BLaER1 treated with 17β-estradiol and CSF1 and Interleukin-3, amounts not matched to agents 10 nM and 100 nM (cell line): ENCODE measurements around the gene SLFN5.
"Not testable (repeated sequence)": the region's sequence is repeated elsewhere in the genome, so short reads cannot be mapped to it uniquely, and the experiment has no call there.

ENCODE experiments used
- H3K27ac ChIP-seq, 11 experiments: shearing (Covaris generic); formaldehyde crosslinking; 2 replicates each; pipeline ENCODE4 v1.8.1; 2022
- H3K27me3 ChIP-seq, 11 experiments: shearing (Covaris generic); formaldehyde crosslinking; 2 replicates each; pipeline ENCODE4 v1.8.1; 2022
- H3K36me3 ChIP-seq, 11 experiments: shearing (Covaris generic); formaldehyde crosslinking; 2 replicates each; pipeline ENCODE4 v1.8.1; 2022
- H3K4me1 ChIP-seq, 10 experiments: shearing (Covaris generic); formaldehyde crosslinking; 2 replicates each; pipeline ENCODE4 v1.8.1; 2022
- H3K4me2 ChIP-seq, 11 experiments: shearing (Covaris generic); formaldehyde crosslinking; 2 replicates each; pipeline ENCODE4 v1.8.1; 2022
- H3K4me3 ChIP-seq, 10 experiments: shearing (Covaris generic); formaldehyde crosslinking; 2 replicates each; pipeline ENCODE4 v1.8.1; 2022
- H3K9ac ChIP-seq, 11 experiments: shearing (Covaris generic); formaldehyde crosslinking; 2 replicates each; pipeline ENCODE4 v1.8.1; 2022
- H3K9me3 ChIP-seq, 11 experiments: shearing (Covaris generic); formaldehyde crosslinking; replicated peaks in 1 of 11; 2 replicates each; pipeline ENCODE4 v1.8.1; 2022
- H4K20me1 ChIP-seq, 11 experiments: shearing (Covaris generic); formaldehyde crosslinking; 2 replicates each; pipeline ENCODE4 v1.8.1; 2022
- Cebpa-rat ChIP-seq, 11 experiments: shearing (Covaris generic); IDR thresholded peaks; 2 replicates each; pipeline ENCODE4 v1.8.1; 2022

The SLFN5 gene

DNA sequence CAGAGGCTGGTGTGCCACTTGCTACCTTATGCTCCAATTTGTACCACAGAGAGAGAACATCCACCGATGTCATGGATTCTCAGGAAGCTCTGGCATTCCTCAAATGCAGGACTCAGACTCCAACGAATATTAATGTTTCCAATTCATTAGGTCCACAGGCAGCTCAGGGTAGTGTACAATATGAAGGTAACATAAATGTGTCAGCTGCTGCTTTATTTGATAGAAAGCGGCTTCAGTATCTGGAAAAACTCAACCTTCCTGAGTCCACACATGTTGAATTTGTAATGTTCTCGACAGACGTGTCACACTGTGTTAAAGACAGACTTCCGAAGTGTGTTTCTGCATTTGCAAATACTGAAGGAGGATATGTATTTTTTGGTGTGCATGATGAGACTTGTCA is 16.1 kb downstream of the SLFN5 start:
- H4K20me1 ChIP-seq, result peaks cover 0 to 48% (median 0%) of the 10 kb centered on the region in 11 experiments; a peak in 3 of 22 replicates
- no peaks in the 10 kb centered on the region for H3K27me3 ChIP-seq
- no peak overlapping the region for H3K27ac ChIP-seq
- H3K9ac ChIP-seq, result no peak overlapping the region
- peaks cover 0 to 28% (median 0%) of the 10 kb centered on the region in 11 experiments; a peak in 2 of 22 replicates for H3K9me3 ChIP-seq
- H3K4me2 ChIP-seq, result no peak overlapping the region
- H3K4me1 ChIP-seq, result peaks cover 0 to 28% (median 13%) of the 10 kb centered on the region in 10 experiments; a peak in 14 of 20 replicates
- H3K36me3 ChIP-seq, result peaks cover 17 to 82% (median 33%) of the 10 kb centered on the region in 11 experiments; a peak in 20 of 22 replicates
- no peak overlapping the region for H3K4me3 ChIP-seq
- TF ChIP-seq Cebpa-rat (IDR thresholded peaks at IDR 0.05), result no peak

DNA sequence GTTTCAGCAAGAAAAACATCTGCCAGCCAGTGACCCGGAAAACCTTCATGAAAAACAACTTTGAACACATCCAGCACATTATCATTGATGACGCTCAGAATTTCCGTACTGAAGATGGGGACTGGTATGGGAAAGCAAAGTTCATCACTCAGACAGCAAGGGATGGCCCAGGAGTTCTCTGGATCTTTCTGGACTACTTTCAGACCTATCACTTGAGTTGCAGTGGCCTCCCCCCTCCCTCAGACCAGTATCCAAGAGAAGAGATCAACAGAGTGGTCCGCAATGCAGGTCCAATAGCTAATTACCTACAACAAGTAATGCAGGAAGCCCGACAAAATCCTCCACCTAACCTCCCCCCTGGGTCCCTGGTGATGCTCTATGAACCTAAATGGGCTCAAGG is 22.2 kb downstream of the SLFN5 start:
- Histone ChIP-seq H3K4me1 (no peaks in the 10 kb centered on the region), H3K4me2 (no peak overlapping the region), H3K9ac (no peak overlapping the region), H4K20me1 (peaks cover 0 to 46% (median 0%) of the 10 kb centered on the region in 11 experiments; a peak in 4 of 22 replicates), H3K36me3 (peaks cover 38 to 87% (median 51%) of the 10 kb centered on the region in 11 experiments; a peak in 20 of 22 replicates), H3K27me3 (no peaks in the 10 kb centered on the region), H3K27ac (no peak overlapping the region), H3K4me3 (no peak overlapping the region), H3K9me3 (peaks cover 0 to 10% (median 0%) of the 10 kb centered on the region in 11 experiments; a peak in 2 of 22 replicates)
- no peak for TF ChIP-seq Cebpa-rat (IDR thresholded peaks at IDR 0.05)

DNA sequence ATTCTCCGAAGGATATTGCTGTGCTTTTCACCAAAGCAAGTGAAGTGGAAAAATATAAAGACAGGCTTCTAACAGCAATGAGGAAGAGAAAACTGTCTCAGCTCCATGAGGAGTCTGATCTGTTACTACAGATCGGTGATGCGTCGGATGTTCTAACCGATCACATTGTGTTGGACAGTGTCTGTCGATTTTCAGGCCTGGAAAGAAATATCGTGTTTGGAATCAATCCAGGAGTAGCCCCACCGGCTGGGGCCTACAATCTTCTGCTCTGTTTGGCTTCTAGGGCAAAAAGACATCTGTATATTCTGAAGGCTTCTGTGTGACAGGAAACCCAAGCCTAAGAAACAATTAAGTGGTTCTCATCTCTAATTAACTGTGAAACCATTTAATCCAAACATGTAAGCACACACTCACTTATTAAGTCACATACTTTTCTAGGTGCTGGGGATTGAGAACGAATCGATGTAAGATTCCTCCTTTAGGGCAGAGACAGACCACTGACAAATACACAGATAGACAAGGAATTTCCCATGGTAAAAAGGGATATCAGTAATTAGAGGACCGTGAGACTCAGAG is 22.8 kb downstream of the SLFN5 start:
- peaks cover 0 to 10% (median 0%) of the 10 kb centered on the region in 11 experiments; a peak in 2 of 22 replicates for H3K9me3 ChIP-seq
- H4K20me1 ChIP-seq, result peaks cover 0 to 41% (median 0%) of the 10 kb centered on the region in 11 experiments; a peak in 3 of 22 replicates
- H3K27ac ChIP-seq, result no peak overlapping the region
- H3K9ac ChIP-seq, result no peak overlapping the region
- no peaks in the 10 kb centered on the region for H3K4me1 ChIP-seq
- H3K27me3 ChIP-seq, result no peaks in the 10 kb centered on the region
- H3K4me2 ChIP-seq, result no peak overlapping the region
- no peak for TF ChIP-seq Cebpa-rat (IDR thresholded peaks at IDR 0.05)
- peaks cover 38 to 87% (median 49%) of the 10 kb centered on the region in 11 experiments; a peak in 20 of 22 replicates for H3K36me3 ChIP-seq
- no peak overlapping the region for H3K4me3 ChIP-seq

DNA sequence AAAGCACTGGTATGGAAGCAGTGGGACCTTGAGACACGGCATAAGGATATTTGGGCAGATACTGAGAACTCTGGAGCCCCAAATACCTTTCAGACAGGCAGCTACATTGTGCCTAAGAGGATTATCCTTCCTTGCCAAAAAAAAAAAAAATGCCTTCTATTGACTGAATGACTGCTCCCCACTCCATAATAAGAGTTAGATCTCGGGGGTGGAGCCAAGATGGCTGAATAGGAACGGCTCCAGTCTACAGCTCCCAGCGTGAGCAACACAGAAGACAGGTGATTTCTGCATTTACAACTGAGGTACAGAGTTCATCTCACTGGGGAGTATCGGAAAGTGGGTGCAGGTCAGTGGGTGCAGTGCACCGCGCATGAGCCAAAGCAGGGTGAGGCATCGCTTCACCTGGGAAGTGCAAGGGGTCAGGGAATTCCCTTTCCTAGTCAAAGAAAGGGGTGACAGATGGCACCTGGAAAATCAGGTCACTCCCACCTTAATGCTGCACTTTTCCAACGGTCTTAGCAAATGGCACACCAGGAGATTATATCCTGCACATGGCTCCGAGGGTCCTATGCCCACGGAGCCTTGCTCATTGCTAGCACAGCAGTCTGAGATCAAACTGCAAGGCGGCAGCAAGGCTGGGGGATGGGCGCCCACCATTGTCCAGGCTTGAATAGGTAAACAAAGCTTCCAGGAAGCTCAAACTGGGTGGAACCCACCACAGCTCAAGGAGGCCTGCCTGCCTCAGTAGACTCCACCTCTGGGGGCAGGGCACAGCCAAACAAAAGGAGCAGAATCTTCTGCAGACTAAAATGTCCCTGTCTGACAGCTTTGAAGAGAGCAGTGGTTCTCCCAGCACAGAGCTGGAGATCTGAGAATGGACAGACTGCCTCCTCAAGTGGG is 31.5 kb downstream of the SLFN5 start:
- H3K4me2 ChIP-seq, H4K20me1 ChIP-seq, H3K27me3 ChIP-seq, H3K36me3 ChIP-seq, H3K9ac ChIP-seq, H3K4me3 ChIP-seq, H3K27ac ChIP-seq, H3K4me1 ChIP-seq: not testable (repeated sequence)
- H3K9me3 ChIP-seq, result peaks cover 6 to 23% (median 18%) of the 10 kb centered on the region in 11 experiments; a peak in 21 of 22 replicates

DNA sequence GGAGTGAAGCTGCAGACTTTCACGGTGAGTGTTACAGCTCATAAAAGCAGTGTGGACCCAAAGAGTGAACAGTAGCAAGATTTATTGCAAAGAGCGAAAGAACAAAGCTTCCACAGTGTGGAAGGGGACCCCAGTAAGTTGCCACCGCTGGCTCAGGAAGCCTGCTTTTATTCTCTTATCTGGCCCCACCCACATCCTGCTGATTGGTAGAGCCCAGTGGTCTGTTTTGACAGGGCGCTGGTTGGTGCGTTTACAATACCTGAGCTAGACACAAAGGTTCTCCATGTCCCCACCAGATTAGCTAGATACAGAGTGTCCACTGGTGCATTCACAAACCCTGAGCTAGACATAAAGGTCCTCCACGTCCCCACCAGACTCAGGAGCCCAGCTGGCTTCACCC is 35.6 kb downstream of the SLFN5 start:
- H3K9me3 ChIP-seq, result peaks cover 0 to 15% (median 9%) of the 10 kb centered on the region in 11 experiments; a peak in 13 of 22 replicates
- not testable (repeated sequence) for H3K9ac ChIP-seq, H3K36me3 ChIP-seq, H3K27me3 ChIP-seq, H3K27ac ChIP-seq, H3K4me3 ChIP-seq, H3K4me1 ChIP-seq, H4K20me1 ChIP-seq, H3K4me2 ChIP-seq

DNA sequence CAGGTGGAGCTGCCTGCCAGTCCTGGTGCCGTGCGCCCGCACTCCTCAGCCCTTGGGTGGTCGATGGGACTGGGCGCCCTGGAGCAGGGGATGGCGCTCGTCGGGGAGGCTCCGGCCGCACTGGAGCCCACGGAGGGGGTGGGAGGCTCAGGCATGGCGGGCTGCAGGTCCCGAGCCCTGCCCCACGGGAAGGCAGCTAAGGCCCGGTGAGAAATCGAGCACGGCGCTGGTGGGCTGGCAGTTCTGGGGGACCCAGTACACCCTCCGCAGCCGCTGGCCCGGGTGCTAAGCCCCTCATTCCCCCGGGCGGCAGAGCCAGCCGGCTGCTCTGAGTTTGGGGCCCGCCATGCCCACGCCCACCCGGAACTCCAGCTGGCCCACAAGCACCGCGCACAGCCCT is 36.0 kb downstream of the SLFN5 start:
- H3K4me1 ChIP-seq, H3K9ac ChIP-seq, H4K20me1 ChIP-seq, H3K4me3 ChIP-seq, H3K27ac ChIP-seq, H3K4me2 ChIP-seq, H3K36me3 ChIP-seq, H3K27me3 ChIP-seq: not testable (repeated sequence)
- H3K9me3 ChIP-seq, result peaks cover 0 to 15% (median 9%) of the 10 kb centered on the region in 11 experiments; a peak in 13 of 22 replicates

DNA sequence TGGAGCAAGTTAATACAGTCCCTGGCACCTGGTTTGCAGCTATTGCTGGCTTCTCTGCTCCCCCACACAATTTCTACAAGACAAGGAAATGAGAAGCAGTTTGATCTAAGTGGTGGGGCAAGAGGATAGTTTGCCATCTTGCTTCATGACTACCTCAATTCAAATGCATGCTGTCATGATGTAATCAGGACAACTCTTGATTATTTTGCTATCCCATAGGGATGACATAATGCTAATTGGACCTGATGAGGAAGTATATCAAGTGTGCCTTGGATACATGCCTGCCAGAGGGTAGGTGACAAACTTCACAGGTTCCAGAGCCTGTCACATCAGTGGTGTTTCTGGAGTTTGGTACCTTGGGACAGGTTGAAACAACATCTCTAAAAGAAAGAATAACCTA is 40.9 kb downstream of the SLFN5 start:
- H3K4me1 ChIP-seq, result peaks cover 0 to 9% (median 0%) of the 10 kb centered on the region in 10 experiments; a peak in 5 of 20 replicates
- H3K9ac ChIP-seq, result no peak overlapping the region
- no peak overlapping the region for H3K4me2 ChIP-seq
- no peaks in the 10 kb centered on the region for H3K27me3 ChIP-seq
- no peak overlapping the region for H3K27ac ChIP-seq
- H3K36me3 ChIP-seq, result no peaks in the 10 kb centered on the region
- H3K9me3 ChIP-seq, result peaks cover 7 to 22% (median 11%) of the 10 kb centered on the region in 11 experiments; a peak in 18 of 22 replicates
- no peaks in the 10 kb centered on the region for H4K20me1 ChIP-seq
- H3K4me3 ChIP-seq, result no peak overlapping the region
- TF ChIP-seq Cebpa-rat (IDR thresholded peaks at IDR 0.05), result no peak

DNA sequence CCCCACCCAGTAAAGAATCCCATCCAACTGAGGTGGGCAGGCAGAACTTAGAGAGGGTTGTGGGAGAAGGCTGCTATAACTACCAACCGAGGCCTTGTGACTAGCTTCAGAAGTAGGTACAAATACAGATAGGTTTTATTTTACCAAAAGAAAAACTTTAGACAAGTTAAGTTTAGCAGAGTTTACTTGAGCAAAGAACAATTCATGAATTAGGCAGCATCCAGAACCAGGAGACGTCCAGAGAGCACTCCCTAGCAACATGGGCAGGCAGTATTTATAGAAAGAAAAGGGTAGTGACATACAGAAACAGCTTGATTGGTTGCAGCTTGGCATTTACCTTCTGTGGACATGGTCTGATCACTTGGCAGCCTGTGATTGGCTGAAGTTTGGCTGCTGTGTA is 42.1 kb downstream of the SLFN5 start:
- Histone ChIP-seq H3K27ac (no peak overlapping the region), H3K9me3 (peaks cover 4 to 20% (median 10%) of the 10 kb centered on the region in 11 experiments; a peak in 14 of 22 replicates), H3K4me2 (no peak overlapping the region), H3K36me3 (no peaks in the 10 kb centered on the region), H3K4me1 (peaks cover 0 to 16% (median 0%) of the 10 kb centered on the region in 10 experiments; a peak in 5 of 20 replicates), H4K20me1 (no peaks in the 10 kb centered on the region), H3K4me3 (no peak overlapping the region), H3K27me3 (no peaks in the 10 kb centered on the region), H3K9ac (no peak overlapping the region)
- TF ChIP-seq Cebpa-rat (IDR thresholded peaks at IDR 0.05), result no peak

DNA sequence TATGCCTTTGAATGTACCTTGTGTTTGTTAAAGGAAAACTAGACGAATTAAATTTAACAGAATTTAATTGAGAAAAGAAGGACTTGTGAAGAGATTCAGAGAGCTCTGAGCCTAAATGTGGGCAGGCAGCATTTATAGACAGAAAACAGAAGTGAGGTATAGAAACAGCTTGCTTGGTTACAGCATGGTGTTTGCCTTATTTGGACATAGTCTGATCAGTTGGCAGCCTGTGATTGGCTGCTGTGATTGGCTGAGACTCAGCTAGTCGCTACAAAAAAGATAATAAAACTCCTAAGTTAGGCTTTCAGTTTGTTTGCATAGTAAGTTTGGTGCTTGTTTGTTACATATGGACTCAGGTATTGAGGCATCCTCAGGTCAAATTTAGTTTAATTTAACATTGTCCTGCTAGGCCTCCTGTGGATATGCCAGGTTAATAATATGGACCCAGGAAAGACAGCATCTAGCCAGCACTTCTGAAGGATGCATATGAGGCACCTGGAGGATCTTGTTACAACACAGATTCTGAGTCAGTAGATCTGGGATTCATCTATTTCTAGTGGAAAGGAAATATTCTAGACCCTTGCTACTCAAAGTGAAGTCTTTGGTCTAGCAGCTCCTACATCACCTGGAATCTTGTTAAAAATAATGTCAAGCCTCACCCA is 43.4 kb downstream of the SLFN5 start:
- TF ChIP-seq Cebpa-rat (IDR thresholded peaks at IDR 0.05), result no peak
- no peak overlapping the region for H3K4me3 ChIP-seq
- no peak overlapping the region for H3K9ac ChIP-seq
- no peak overlapping the region for H3K27ac ChIP-seq
- no peaks in the 10 kb centered on the region for H3K27me3 ChIP-seq
- H3K9me3 ChIP-seq, result peaks cover 4 to 20% (median 10%) of the 10 kb centered on the region in 11 experiments; a peak in 14 of 22 replicates
- H3K4me2 ChIP-seq, result no peak overlapping the region; a peak in 1 of 22 replicates
- no peaks in the 10 kb centered on the region for H3K36me3 ChIP-seq
- no peaks in the 10 kb centered on the region for H4K20me1 ChIP-seq
- peaks cover 0 to 16% (median 0%) of the 10 kb centered on the region in 10 experiments; a peak in 5 of 20 replicates for H3K4me1 ChIP-seq
